H1 (cell line): ENCODE data around the gene SLFN14. TPM values are rescaled to one million over a fixed set of nuclear protein-coding genes. Genes with fewer than 3 reads are reported as not detected.

Experiments used
- ASH2L ChIP-seq: fragments of 200-600, 300-600 bp; sonication (generic); IDR thresholded peaks from one replicate; pipeline ENCODE4 v1.7.1; 2017; ENCODE audit warnings: low read length
- EZH2 ChIP-seq: fragments of 200-600 bp; sonication (generic); IDR thresholded peaks from 2 replicates; pipeline ENCODE4 v1.7.1; 2012; ENCODE audit warnings: low read depth, mild to moderate bottlenecking, moderate library complexity, low read length, inconsistent platforms; ENCODE audit not compliant: severe bottlenecking
- KDM4A ChIP-seq: IDR thresholded peaks from one replicate; pipeline ENCODE4 v1.7.1; 2012; ENCODE audit warnings: low read depth, mild to moderate bottlenecking, moderate library complexity, low read length, inconsistent platforms; ENCODE audit not compliant: severe bottlenecking
- polyA plus RNA-seq, 7 experiments: library from polyadenylated mRNA; depleted of rRNA in 3 of 7; stranded (reverse) in 5 of 7; unstranded in 2 of 7; fragments of >200 nt in 5 of 7; fragments of 200-250 nt in 2 of 7; gene quantifications; 1 replicate in 5 of 7; 2 replicates in 1 of 7; 4 replicates in 1 of 7; pipeline versions ENCODE4 v1.2.1 to v1.2.3, GENCODE V29; 2011 to 2013; ENCODE audit warnings: missing spikeins in 2 of 7, mixed read lengths in 2 of 7
- total RNA-seq: library from RNA; stranded (reverse); fragmentation: NEBNext Ultra II Directional; extraction: Animal tissue kit (Norgen Biotek cat#: 25700); gene quantifications from 2 replicates; pipeline ENCODE4 v1.2.1, GENCODE V29; 2021

The SLFN14 gene
- total and polyA plus RNA-seq, 2 of the 8 experiments (the other 6 are each of a cell fraction or from before 2014, with no cell fraction given): 0.03 TPM; not detected in 1

GRCh38 chr17:35596072-35596471, 35.5 kb upstream of the SLFN14 start (continued):
- TF ChIP-seq KDM4A (no peak), ASH2L (no peak), EZH2 (no peak)
